Keratinocyte (primary cell): ENCODE data around the gene MRPL16. TPM values are rescaled to one million over a fixed set of nuclear protein-coding genes. Genes with fewer than 3 reads are reported as not detected.
A peak's percentile ranks its signal among the peaks of the same experiment; 100 is the strongest.

Experiments used
- DNase-seq: peaks from one replicate; pipeline ENCODE4 v3.0.0-alpha.2; 2011; ENCODE audit warnings: low read depth, missing footprints, low spot score
- FAIRE-seq: peaks from 2 replicates; lab custom pipeline; 2011; peaks lifted over from hg19 to GRCh38; lab: Jason Lieb, UNC
- H2AFZ ChIP-seq: 2 replicates; pipeline ENCODE4 v1.6.0; 2012; ENCODE audit warnings: low read length, control low read depth, inconsistent platforms; ENCODE audit not compliant: control insufficient read depth
- H3K27ac ChIP-seq: 2 replicates; pipeline ENCODE4 v1.5.1; 2011; ENCODE audit warnings: low read length; ENCODE audit not compliant: control insufficient read depth, insufficient read depth
- H3K27me3 ChIP-seq: 3 replicates; pipeline ENCODE4 v1.6.0; 2011; ENCODE audit warnings: low read length; ENCODE audit not compliant: control insufficient read depth, insufficient read depth; ENCODE audit errors: extremely low read depth
- H3K36me3 ChIP-seq, 2 experiments: 2 replicates in 1 of 2; 3 replicates in 1 of 2; pipeline ENCODE4 v1.5.1; 2011; ENCODE audit warnings: low read length in 2 of 2, mild to moderate bottlenecking in 1 of 2; ENCODE audit not compliant: control insufficient read depth in 2 of 2, insufficient read depth in 2 of 2; ENCODE audit errors: extremely low read depth in 1 of 2
- H3K4me1 ChIP-seq: 3 replicates; pipeline ENCODE4 v1.5.1; 2011; ENCODE audit warnings: low read length; ENCODE audit not compliant: control insufficient read depth, insufficient read depth; ENCODE audit errors: extremely low read depth
- H3K4me2 ChIP-seq: 3 replicates; pipeline ENCODE4 v1.6.0; 2011; ENCODE audit warnings: low read depth, low read length; ENCODE audit not compliant: control insufficient read depth, insufficient read depth; ENCODE audit errors: extremely low read depth
- H3K4me3 ChIP-seq, 3 experiments: fragments of 200-600 bp in 1 of 3; sonication (generic) in 1 of 3; 2 replicates in 2 of 3; 3 replicates in 1 of 3; pipeline ENCODE4 v1.5.1; 2011 to 2016; ENCODE audit warnings: low read length in 3 of 3, mild to moderate bottlenecking in 3 of 3, control low read depth in 2 of 3, inconsistent platforms in 1 of 3, low read depth in 1 of 3, mixed read lengths in 1 of 3, mixed run types in 1 of 3, moderate library complexity in 1 of 3; ENCODE audit not compliant: control insufficient read depth in 2 of 3, insufficient read depth in 2 of 3; ENCODE audit errors: extremely low read depth in 1 of 3
- H3K79me2 ChIP-seq: 2 replicates; pipeline ENCODE4 v1.6.0; 2012; ENCODE audit warnings: low read length; ENCODE audit not compliant: control insufficient read depth, insufficient read depth
- H3K9ac ChIP-seq: 3 replicates; pipeline ENCODE4 v1.6.0; 2011; ENCODE audit warnings: low read length; ENCODE audit not compliant: control insufficient read depth, insufficient read depth; ENCODE audit errors: extremely low read depth
- H3K9me1 ChIP-seq: 3 replicates; pipeline ENCODE4 v1.6.0; 2011; ENCODE audit warnings: low read length; ENCODE audit not compliant: control insufficient read depth, insufficient read depth; ENCODE audit errors: extremely low read depth
- H3K9me3 ChIP-seq: 2 replicates; pipeline ENCODE4 v1.5.1; 2012; ENCODE audit warnings: low read depth, low read length; ENCODE audit not compliant: control insufficient read depth
- H4K20me1 ChIP-seq: 3 replicates; pipeline ENCODE4 v1.6.0; 2011; ENCODE audit warnings: low read length; ENCODE audit not compliant: control insufficient read depth, insufficient read depth; ENCODE audit errors: extremely low read depth
- CTCF ChIP-seq, 3 experiments: IDR thresholded peaks in 1 of 3; conservative IDR thresholded peaks in 1 of 3; optimal IDR thresholded peaks in 1 of 3; 2 replicates in 2 of 3; 3 replicates in 1 of 3; pipeline versions ENCODE3 to v1.5.1; 2011; ENCODE audit warnings: low read length in 3 of 3, mild to moderate bottlenecking in 3 of 3, moderate library complexity in 2 of 3, control low read depth in 1 of 3, inconsistent platforms in 1 of 3; ENCODE audit not compliant: insufficient read depth in 2 of 3; ENCODE audit errors: extremely low read depth in 1 of 3
- EZH2 ChIP-seq: IDR thresholded peaks from one replicate; pipeline ENCODE4 v1.6.1; 2012; ENCODE audit warnings: inconsistent platforms, mild to moderate bottlenecking, low read length, moderate library complexity
- dilution Hi-C: fragments of 300-500 bp; cut with MboI; formaldehyde crosslinking; loops from one replicate; pipeline ENCODE4 v1.7.0; 2020; ENCODE audit warnings: low sequenced_read_pairs; ENCODE audit not compliant: extremely low pct_ligation_motif_present
- polyA plus RNA-seq, 5 experiments: library from polyadenylated mRNA; depleted of rRNA in 3 of 5; stranded (reverse) in 3 of 5; stranded (forward) in 1 of 5; unstranded in 1 of 5; fragments of >200 nt; gene quantifications; 1 replicate in 1 of 5; 2 replicates in 3 of 5; 3 replicates in 1 of 5; pipeline versions ENCODE4 v1.2.1 to v1.2.3, GENCODE V29; 2011 to 2012; ENCODE audit warnings: missing spikeins in 2 of 5, low read depth in 1 of 5, low replicate concordance in 1 of 5

Gene MRPL16
- polyA plus RNA-seq, 1 donor (not counting 4 experiments of a cell fraction or from before 2014, with no cell fraction given), result 72.1 TPM

- H3K27ac ChIP-seq, result no peak overlapping the region
- H3K9me3 ChIP-seq, result no peaks in the 10 kb centered on the region
- H3K4me2 ChIP-seq, result peak overlapping the region; percentile 46
- dilution Hi-C loops, result no loop called here
- H2AFZ ChIP-seq, result no peak overlapping the region
- DNase-seq (peak; percentile 67), FAIRE-seq (peak; percentile 87)
- peaks cover 34% of the 10 kb centered on the region for H3K79me2 ChIP-seq
- H3K36me3 ChIP-seq, result peaks cover 7 to 20% of the 10 kb centered on the region in 2 experiments
- H3K9me1 ChIP-seq, result peaks cover 7% of the 10 kb centered on the region
- peaks cover 10% of the 10 kb centered on the region for H4K20me1 ChIP-seq
- H3K4me3 ChIP-seq, result no peak overlapping the region
- no peak overlapping the region for H3K9ac ChIP-seq
- H3K27me3 ChIP-seq, result no peaks in the 10 kb centered on the region
- H3K4me1 ChIP-seq, result peaks cover 15% of the 10 kb centered on the region
- no peak for TF ChIP-seq CTCF (optimal IDR thresholded peaks at IDR 0.05 in 1 of 3, IDR thresholded peaks at IDR 0.05 in 1 of 3, conservative IDR thresholded peaks at IDR 0.05 in 1 of 3; ENCODE audit: extremely low read depth in 1 of 3, insufficient read depth in 2 of 3, low read length in 3 of 3)
- TF ChIP-seq EZH2, result no peak
Measured at GRCh38 chr11:59776210-59777066, 34.1 kb downstream of the MRPL16 start.

GRCh38 chr11:59773083-59773440, 37.5 kb downstream of the MRPL16 start:
- no peak for FAIRE-seq
- peaks cover 46% of the 10 kb centered on the region for H3K79me2 ChIP-seq
- no peak overlapping the region for H3K27ac ChIP-seq
- no peak overlapping the region for H3K4me3 ChIP-seq
- H3K4me2 ChIP-seq, result no peak overlapping the region
- TF ChIP-seq CTCF (optimal IDR thresholded peaks at IDR 0.05 in 1 of 3, IDR thresholded peaks at IDR 0.05 in 1 of 3, conservative IDR thresholded peaks at IDR 0.05 in 1 of 3; ENCODE audit: extremely low read depth in 1 of 3, insufficient read depth in 2 of 3, low read length in 3 of 3), result no peak
- TF ChIP-seq EZH2, result no peak
- H3K36me3 ChIP-seq, result peaks cover 3 to 14% of the 10 kb centered on the region in 2 experiments
- no peaks in the 10 kb centered on the region for H3K27me3 ChIP-seq
- no peaks in the 10 kb centered on the region for H3K9me3 ChIP-seq
- dilution Hi-C loops, result no loop called here
- DNase-seq, result no peak
- peaks cover 9% of the 10 kb centered on the region for H4K20me1 ChIP-seq
- peaks cover 3% of the 10 kb centered on the region for H3K9me1 ChIP-seq
- H2AFZ ChIP-seq, result no peak overlapping the region
- peaks cover 15% of the 10 kb centered on the region for H3K4me1 ChIP-seq
- no peak overlapping the region for H3K9ac ChIP-seq
